Activated T-helper 1 cell treated with Interleukin-2 at 50 U/mL for 16 hours (primary cell): Measurements from ENCODE around the gene PYGB.

Experiments
- DNase-seq: peaks from one replicate; pipeline ENCODE4 v3.0.0-alpha.2; 2020; ENCODE audit warnings: low read depth

PYGB gene

GRCh38 chr20:25247956-25248785, at the start of gene PYGB:
PYGB (plus strand) TSS chr20:25248085; CDS start chr20:25248179, 94 bp downstream.
- DNase-seq = peak; percentile 72

DNA sequence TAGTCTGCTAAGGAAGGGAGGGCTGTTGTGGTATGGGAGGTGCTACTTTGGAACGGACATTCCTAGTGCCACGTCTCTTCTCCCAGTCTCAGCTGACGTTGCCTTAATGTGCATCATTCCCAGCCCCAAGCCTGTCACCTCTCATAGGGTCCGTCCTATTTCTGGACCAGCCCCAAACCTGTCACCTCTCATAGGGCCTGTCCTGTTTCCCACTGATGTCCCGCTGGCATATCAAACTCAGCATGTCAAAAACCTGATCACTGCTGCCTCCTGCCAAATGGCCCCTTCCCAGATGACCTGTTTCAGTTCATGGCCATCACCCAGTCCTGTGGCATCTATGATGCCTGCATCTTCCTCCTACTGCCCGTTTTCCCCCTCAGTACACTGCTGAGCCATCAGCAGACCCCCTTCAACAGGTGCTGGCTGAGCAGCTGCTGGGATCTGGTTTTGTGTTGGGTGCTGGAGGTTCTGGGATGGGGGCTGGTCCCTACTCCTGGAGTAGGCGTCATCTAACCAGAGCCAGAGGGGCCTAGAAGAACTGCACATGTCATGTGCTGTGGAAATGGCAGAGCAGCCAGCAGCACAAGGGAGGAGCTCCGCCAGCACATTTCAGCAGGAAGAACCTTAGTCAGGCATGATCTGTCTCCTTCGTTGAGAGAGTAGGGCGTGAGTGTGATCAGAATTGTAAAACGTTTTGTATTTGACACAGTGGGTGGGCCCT, 49.1 kb upstream of the PYGB start:
- DNase-seq = no peak

- no peak for DNase-seq
Observed at GRCh38 chr20:25199473-25200260, 48.2 kb upstream of the PYGB start.

- DNase-seq = no peak
Observed at GRCh38 chr20:25203089-25203488, 44.8 kb upstream of the PYGB start.

DNA sequence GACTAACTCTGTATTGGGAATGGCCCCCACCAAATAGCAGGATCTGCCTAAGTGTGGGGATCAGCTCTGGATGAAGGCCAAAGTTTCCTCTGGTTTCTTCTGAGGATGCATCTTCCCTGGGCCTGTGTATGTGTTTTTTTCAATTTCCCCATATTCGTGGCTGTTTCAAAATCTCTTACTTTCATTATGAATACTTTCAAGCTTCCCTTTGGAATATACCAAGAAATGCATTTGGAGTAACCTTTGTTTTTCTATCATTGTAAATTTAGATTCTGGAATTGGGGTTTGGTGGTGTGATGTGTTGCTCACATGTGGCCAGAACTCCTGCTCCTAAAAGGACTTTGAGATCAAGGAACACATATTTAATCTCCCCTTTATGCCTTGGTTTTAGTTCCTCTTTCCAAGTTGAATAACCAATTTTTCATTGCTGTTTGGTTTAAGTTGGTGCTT, 44.0 kb upstream of the PYGB start:
- no peak for DNase-seq

DNA sequence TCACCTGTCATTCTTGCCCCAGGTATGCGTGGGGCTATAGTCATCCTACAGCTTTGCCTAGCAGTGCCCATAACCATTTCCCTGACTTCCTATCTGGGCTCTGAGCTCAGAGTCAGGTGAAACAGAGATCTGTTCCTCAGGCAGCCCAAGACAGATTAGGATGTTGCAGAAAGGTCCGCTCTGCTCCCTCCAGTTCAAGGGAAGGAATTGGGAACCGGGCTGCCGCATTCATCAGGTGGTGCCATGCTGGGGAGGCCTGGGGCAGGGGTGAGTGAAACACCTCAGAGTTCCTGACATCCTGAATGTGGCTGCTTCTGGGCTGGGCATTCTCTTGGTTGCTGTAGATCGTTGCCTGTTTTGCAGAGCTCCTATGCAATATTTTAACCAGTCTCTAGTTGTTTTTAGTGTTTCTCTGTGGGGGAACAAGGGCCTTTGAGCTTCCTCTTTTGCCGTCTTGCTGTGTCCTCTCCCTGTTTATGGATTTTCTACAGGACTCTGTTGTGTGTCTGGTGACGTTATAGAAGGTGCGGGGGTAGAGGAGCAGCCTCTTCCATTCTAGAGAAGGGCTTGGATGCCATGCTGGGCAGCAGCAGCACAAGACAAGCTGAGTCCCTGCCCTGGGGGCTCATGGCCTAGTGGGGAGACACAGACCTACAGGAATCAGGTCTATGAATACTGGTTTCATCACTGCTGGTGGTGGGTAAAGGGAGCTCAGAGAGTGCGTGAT, 43.2 kb upstream of the PYGB start:
- no peak for DNase-seq

GRCh38 chr20:25205277-25206062, 42.4 kb upstream of the PYGB start:
- no peak for DNase-seq

DNA sequence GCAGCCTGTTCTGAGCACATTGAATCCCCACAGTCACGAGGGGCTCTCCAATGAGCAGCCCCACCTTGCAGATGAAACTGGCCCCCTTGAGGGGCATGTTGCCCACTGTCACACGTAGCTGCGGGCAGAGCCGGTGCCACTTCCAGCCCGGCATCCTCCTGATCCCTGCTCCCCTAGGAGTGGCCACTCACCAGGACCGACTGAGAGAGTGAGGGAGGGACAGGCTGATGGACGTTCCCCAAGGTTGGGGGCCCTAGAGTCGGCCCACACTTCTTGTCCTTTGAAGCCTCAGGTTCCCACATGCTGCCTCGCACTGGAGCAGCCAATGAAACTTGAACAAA, 41.9 kb upstream of the PYGB start:
- DNase-seq = no peak

GRCh38 chr20:25206548-25206947, 41.3 kb upstream of the PYGB start:
- no peak for DNase-seq

GRCh38 chr20:25207149-25207959, 40.5 kb upstream of the PYGB start:
- no peak for DNase-seq

- no peak for DNase-seq
Observed at GRCh38 chr20:25207960-25208534, 39.8 kb upstream of the PYGB start.

- no peak for DNase-seq
Observed at GRCh38 chr20:25209400-25209799, 38.5 kb upstream of the PYGB start.

GRCh38 chr20:25209911-25210310, 38.0 kb upstream of the PYGB start:
- DNase-seq = no peak

DNA sequence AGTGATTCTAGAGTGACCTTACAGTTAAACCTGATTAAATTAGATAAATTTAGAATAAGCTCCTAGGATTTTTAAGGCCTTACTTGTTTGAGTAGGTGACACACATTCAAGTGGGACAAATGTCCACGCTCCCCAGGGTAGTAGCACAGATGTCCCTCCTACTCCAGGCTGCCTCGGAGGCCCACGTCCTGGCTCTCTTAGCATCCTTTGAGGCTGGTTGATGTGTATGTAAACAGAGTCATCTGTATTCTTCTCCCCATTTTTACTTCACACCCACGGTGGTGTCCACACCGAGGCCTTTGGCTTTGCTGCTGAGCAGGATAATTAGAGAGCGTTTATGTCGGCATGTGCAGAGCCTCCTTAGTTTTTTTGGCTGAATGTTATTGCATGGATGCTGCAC, 36.6 kb upstream of the PYGB start:
- DNase-seq = no peak

DNA sequence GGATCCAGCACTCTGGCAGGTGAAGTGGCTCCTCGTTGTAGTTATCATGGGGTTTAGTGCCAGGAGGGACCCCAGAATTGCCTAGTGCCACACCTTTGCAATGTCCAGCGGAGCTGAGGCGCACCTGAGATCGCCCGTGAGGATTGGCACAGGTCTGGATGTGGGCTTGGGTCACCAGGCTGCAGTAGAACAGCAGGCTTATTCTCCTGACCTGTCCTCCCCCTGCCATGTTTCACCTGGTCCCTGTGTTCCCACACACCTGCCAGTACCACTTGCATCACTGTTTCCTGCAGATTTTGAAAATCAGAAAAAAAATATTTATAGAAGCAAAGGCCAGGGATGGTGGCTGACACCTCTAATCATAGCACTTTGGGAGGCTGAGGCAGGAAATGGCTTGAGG, 35.6 kb upstream of the PYGB start:
- DNase-seq = no peak

- DNase-seq = no peak
Observed at GRCh38 chr20:25213566-25214425, 34.1 kb upstream of the PYGB start.

- DNase-seq = no peak
Observed at GRCh38 chr20:25214426-25214790, 33.5 kb upstream of the PYGB start.

DNA sequence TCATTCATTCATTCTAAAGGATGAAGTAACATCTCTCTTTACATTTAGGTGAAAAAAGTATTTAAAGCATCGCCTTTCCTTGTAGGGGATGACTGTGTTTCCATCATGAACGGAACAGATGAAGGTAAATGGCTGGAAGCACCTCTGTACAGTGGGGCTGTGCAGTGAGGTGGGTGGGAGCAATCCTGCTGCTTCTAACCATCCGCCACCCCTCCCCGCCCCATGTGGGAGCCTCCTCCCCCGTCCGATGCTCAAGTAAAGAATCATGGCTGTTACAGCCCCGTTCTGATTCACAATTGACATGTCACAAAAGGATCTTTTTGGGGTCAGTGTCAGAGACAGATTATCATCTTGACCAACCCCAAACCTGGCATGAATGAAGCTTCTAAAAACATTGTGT, 33.1 kb upstream of the PYGB start:
- no peak for DNase-seq

GRCh38 chr20:25215521-25215920, 32.4 kb upstream of the PYGB start:
- no peak for DNase-seq
